Hematopoietic multipotent progenitor cell treated with erythropoietin and hydrocortisone succinate and interleukin-3 and kit ligand, for 4 days (in vitro differentiated cells): Measurements from ENCODE around the gene TRPC4AP.
"Not testable (repeated sequence)": the region's sequence is repeated elsewhere in the genome, so short reads cannot be mapped to it uniquely, and the experiment has no call there.

ENCODE experiments used
- DNase-seq: peaks from one replicate; pipeline ENCODE4 v3.0.0-alpha.2; 2015

TRPC4AP gene

GRCh38 chr20:35092524-35093266 lies at the start of gene TRPC4AP:
TRPC4AP (minus strand) TSS chr20:35092807; CDS start chr20:35092781, 26 bp downstream.
- DNase-seq = peak; percentile 96

GRCh38 chr20:35135867-35136586 lies 43.4 kb upstream of the TRPC4AP start:
- no peak for DNase-seq

GRCh38 chr20:35134880-35135279 lies 42.3 kb upstream of the TRPC4AP start:
- DNase-seq = no peak

GRCh38 chr20:35134472-35134871 lies 41.9 kb upstream of the TRPC4AP start:
- no peak for DNase-seq

GRCh38 chr20:35133735-35134134 lies 41.1 kb upstream of the TRPC4AP start:
- peak; percentile 37 for DNase-seq

- no peak for DNase-seq
These were observed 40.4 kb upstream of the TRPC4AP start for GRCh38 chr20:35133031-35133430.

- DNase-seq = no peak
These were observed 39.3 kb upstream of the TRPC4AP start for GRCh38 chr20:35131934-35132333.

- no peak for DNase-seq
These were observed 37.1 kb upstream of the TRPC4AP start for GRCh38 chr20:35129647-35130069.

- DNase-seq = no peak
These were observed 33.1 kb upstream of the TRPC4AP start for GRCh38 chr20:35125753-35126152.

- no peak for DNase-seq
These were observed 30.3 kb upstream of the TRPC4AP start for GRCh38 chr20:35122756-35123405.

GRCh38 chr20:35121186-35121585 lies 28.6 kb upstream of the TRPC4AP start:
- no peak for DNase-seq

- peak; percentile 96 for DNase-seq
These were observed 27.6 kb upstream of the TRPC4AP start for GRCh38 chr20:35120012-35120701.

GRCh38 chr20:35117629-35118028 lies 25.0 kb upstream of the TRPC4AP start:
- DNase-seq = no peak

- DNase-seq = no peak
These were observed 24.6 kb upstream of the TRPC4AP start for GRCh38 chr20:35117196-35117595.

- DNase-seq = peak; percentile 50
These were observed 23.7 kb upstream of the TRPC4AP start for GRCh38 chr20:35116258-35116657.

- DNase-seq = no peak
These were observed 23.0 kb upstream of the TRPC4AP start for GRCh38 chr20:35115606-35116005.

- not testable (repeated sequence) for DNase-seq
These were observed 19.7 kb upstream of the TRPC4AP start for GRCh38 chr20:35112276-35112675.

GRCh38 chr20:35111141-35111888 lies 18.7 kb upstream of the TRPC4AP start:
- no peak for DNase-seq

- no peak for DNase-seq
These were observed 16.3 kb upstream of the TRPC4AP start for GRCh38 chr20:35108921-35109320.

- DNase-seq = no peak
These were observed 14.3 kb upstream of the TRPC4AP start for GRCh38 chr20:35106827-35107380.

- DNase-seq = no peak
These were observed 12.2 kb upstream of the TRPC4AP start for GRCh38 chr20:35104685-35105295.

GRCh38 chr20:35101620-35102019 lies 9.0 kb upstream of the TRPC4AP start:
- no peak for DNase-seq
